Measurements from ENCODE around the gene FAM83B.

FAM83B gene

GRCh38 chr6:54846857-54847674, 495 bp downstream of the FAM83B start (continued):
- TF ChIP-seq ZNF692 (tag by site-specific recombination; IDR thresholded peaks at IDR 0.05) (no peak), ZNF114 (tag by site-specific recombination; IDR thresholded peaks at IDR 0.05) (no peak), ZNF423 (tag by site-specific recombination; IDR thresholded peaks at IDR 0.05) (0 out of 2 replicates have a peak, but pooled peaks have one; percentile 21), ZNF549 (tag by site-specific recombination; IDR thresholded peaks at IDR 0.05) (no peak), ZNF2 (tag by site-specific recombination; IDR thresholded peaks at IDR 0.05) (no peak), ZBTB48 (tag by site-specific recombination; IDR thresholded peaks at IDR 0.05) (peak; percentile 44; the same call in 1 of the 2 replicates), ZXDB (tag by site-specific recombination; IDR thresholded peaks at IDR 0.05) (peak; percentile 19; the same call in 1 of the 2 replicates), ZNF837 (tag by site-specific recombination; IDR thresholded peaks at IDR 0.05) (no peak), PRDM1 (tag by site-specific recombination; IDR thresholded peaks at IDR 0.05) (no peak), ZNF155 (tag by site-specific recombination; IDR thresholded peaks at IDR 0.05) (no peak), ZSCAN30 (tag by site-specific recombination; IDR thresholded peaks at IDR 0.05) (no peak), BCL11A (tag by site-specific recombination; IDR thresholded peaks at IDR 0.05; ENCODE audit: low read depth) (no peak), ZNF776 (tag by site-specific recombination; IDR thresholded peaks at IDR 0.05; ENCODE audit: borderline replicate concordance) (no peak), ZNF19 (tag by site-specific recombination; IDR thresholded peaks at IDR 0.05; ENCODE audit: low read depth) (no peak), ZNF555 (tag by site-specific recombination; conservative IDR thresholded peaks at IDR 0.05) (no peak), ZNF121 (tag by site-specific recombination; IDR thresholded peaks at IDR 0.05) (no peak), ZNF23 (tag by site-specific recombination; IDR thresholded peaks at IDR 0.05; ENCODE audit: borderline replicate concordance) (no peak), ZNF548 (tag by site-specific recombination; IDR thresholded peaks at IDR 0.05) (no peak), KLF1 (tag by site-specific recombination; IDR thresholded peaks at IDR 0.05) (no peak; the same call in none of the 2 replicates)
- TF ChIP-seq, protein P1, sequence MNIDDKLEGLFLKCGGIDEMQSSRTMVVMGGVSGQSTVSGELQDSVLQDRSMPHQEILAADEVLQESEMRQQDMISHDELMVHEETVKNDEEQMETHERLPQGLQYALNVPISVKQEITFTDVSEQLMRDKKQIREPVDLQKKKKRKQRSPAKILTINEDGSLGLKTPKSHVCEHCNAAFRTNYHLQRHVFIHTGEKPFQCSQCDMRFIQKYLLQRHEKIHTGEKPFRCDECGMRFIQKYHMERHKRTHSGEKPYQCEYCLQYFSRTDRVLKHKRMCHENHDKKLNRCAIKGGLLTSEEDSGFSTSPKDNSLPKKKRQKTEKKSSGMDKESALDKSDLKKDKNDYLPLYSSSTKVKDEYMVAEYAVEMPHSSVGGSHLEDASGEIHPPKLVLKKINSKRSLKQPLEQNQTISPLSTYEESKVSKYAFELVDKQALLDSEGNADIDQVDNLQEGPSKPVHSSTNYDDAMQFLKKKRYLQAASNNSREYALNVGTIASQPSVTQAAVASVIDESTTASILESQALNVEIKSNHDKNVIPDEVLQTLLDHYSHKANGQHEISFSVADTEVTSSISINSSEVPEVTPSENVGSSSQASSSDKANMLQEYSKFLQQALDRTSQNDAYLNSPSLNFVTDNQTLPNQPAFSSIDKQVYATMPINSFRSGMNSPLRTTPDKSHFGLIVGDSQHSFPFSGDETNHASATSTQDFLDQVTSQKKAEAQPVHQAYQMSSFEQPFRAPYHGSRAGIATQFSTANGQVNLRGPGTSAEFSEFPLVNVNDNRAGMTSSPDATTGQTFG (tag by site-specific recombination; IDR thresholded peaks at IDR 0.05; ENCODE audit: borderline replicate concordance), result no peak
- TF ChIP-seq, protein P2, sequence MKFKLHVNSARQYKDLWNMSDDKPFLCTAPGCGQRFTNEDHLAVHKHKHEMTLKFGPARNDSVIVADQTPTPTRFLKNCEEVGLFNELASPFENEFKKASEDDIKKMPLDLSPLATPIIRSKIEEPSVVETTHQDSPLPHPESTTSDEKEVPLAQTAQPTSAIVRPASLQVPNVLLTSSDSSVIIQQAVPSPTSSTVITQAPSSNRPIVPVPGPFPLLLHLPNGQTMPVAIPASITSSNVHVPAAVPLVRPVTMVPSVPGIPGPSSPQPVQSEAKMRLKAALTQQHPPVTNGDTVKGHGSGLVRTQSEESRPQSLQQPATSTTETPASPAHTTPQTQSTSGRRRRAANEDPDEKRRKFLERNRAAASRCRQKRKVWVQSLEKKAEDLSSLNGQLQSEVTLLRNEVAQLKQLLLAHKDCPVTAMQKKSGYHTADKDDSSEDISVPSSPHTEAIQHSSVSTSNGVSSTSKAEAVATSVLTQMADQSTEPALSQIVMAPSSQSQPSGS (tag by site-specific recombination; IDR thresholded peaks at IDR 0.05; ENCODE audit: low read depth), result no peak
- TF ChIP-seq, protein P3, sequence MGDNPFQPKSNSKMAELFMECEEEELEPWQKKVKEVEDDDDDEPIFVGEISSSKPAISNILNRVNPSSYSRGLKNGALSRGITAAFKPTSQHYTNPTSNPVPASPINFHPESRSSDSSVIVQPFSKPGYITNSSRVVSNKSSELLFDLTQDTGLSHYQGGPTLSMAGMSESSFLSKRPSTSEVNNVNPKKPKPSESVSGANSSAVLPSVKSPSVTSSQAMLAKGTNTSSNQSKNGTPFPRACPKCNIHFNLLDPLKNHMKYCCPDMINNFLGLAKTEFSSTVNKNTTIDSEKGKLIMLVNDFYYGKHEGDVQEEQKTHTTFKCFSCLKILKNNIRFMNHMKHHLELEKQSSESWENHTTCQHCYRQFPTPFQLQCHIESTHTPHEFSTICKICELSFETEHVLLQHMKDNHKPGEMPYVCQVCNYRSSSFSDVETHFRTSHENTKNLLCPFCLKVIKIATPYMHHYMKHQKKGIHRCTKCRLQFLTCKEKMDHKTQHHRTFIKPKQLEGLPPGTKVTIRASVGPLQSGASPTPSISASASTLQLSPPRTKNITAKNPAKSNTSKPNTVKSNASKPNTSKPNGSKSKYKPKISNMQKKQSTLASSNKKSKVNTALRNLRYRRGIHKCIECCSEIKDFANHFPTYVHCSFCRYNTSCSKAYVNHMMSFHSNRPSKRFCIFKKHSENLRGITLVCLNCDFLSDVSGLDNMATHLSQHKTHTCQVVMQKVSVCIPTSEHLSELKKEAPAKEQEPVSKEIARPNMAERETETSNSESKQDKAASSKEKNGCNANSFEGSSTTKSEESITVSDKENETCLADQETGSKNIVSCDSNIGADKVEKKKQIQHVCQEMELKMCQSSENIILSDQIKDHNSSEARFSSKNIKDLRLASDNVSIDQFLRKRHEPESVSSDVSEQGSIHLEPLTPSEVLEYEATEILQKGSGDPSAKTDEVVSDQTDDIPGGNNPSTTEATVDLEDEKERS (tag by site-specific recombination; IDR thresholded peaks at IDR 0.05), result no peak
- TF ChIP-seq, protein P4, sequence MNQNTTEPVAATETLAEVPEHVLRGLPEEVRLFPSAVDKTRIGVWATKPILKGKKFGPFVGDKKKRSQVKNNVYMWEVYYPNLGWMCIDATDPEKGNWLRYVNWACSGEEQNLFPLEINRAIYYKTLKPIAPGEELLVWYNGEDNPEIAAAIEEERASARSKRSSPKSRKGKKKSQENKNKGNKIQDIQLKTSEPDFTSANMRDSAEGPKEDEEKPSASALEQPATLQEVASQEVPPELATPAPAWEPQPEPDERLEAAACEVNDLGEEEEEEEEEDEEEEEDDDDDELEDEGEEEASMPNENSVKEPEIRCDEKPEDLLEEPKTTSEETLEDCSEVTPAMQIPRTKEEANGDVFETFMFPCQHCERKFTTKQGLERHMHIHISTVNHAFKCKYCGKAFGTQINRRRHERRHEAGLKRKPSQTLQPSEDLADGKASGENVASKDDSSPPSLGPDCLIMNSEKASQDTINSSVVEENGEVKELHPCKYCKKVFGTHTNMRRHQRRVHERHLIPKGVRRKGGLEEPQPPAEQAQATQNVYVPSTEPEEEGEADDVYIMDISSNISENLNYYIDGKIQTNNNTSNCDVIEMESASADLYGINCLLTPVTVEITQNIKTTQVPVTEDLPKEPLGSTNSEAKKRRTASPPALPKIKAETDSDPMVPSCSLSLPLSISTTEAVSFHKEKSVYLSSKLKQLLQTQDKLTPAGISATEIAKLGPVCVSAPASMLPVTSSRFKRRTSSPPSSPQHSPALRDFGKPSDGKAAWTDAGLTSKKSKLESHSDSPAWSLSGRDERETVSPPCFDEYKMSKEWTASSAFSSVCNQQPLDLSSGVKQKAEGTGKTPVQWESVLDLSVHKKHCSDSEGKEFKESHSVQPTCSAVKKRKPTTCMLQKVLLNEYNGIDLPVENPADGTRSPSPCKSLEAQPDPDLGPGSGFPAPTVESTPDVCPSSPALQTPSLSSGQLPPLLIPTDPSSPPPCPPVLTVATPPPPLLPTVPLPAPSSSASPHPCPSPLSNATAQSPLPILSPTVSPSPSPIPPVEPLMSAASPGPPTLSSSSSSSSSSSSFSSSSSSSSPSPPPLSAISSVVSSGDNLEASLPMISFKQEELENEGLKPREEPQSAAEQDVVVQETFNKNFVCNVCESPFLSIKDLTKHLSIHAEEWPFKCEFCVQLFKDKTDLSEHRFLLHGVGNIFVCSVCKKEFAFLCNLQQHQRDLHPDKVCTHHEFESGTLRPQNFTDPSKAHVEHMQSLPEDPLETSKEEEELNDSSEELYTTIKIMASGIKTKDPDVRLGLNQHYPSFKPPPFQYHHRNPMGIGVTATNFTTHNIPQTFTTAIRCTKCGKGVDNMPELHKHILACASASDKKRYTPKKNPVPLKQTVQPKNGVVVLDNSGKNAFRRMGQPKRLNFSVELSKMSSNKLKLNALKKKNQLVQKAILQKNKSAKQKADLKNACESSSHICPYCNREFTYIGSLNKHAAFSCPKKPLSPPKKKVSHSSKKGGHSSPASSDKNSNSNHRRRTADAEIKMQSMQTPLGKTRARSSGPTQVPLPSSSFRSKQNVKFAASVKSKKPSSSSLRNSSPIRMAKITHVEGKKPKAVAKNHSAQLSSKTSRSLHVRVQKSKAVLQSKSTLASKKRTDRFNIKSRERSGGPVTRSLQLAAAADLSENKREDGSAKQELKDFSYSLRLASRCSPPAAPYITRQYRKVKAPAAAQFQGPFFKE (tag by site-specific recombination; IDR thresholded peaks at IDR 0.05; ENCODE audit: borderline replicate concordance), result no peak

Data from HEK293 (cell line).